ENCODE data around the gene EHMT1.

The EHMT1 gene

DNA sequence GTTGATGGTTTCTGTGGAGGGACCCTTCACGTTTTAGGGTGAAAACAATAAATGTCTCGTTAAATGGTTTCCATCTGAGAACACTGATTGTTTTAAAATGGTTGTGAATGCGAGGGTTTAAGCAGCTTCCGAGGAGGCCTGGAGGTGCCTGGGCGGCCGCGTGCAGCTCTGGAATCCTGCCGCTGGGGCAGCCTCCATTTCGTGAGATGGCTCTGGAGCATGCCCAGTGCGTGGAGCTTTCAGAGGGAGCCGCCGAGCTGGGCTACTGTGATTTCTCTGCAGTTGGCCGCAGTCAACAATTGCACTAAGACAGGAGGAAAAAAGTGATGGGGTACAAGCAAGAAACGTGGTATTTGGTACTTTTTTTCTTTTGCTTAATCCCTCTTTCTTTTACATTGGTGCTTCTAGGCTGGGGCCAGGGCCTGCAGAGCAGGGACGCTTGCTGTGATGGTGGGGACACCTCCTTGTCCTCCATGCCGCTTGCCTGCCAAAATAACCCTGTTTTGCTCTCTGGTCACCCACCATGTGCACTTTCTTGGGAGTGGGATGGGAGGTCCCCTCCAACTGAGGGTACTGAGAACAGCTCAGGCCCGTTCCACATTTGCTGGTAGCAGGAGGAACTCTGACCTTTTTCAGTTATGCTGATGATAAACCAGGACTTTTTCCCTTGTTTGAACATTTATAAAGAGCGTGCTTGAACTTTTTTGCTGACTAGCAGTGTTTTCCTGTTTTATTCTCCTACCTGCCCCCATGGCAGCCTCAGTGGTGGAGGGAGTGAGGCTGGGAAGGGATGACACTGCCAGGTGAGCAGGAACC is 47.1 kb downstream of the EHMT1 start:
- H2BK12ac ChIP-seq (ENCODE audit: low read length in 2 of 2), result no peak overlapping the region
- H2AFZ ChIP-seq (ENCODE audit: low read depth, low read length), result no peak overlapping the region
- H3K4me2 ChIP-seq (ENCODE audit: low read length, poor library complexity, severe bottlenecking), result no peak overlapping the region
- no peak overlapping the region for H3K18ac ChIP-seq (ENCODE audit: low read depth in 1 of 2, low read length in 2 of 2)
- WGBS, result 77% methylated on average over 18 of the region's 18 CpGs
- peaks cover 7 to 18% of the 10 kb centered on the region in 2 experiments for H3K36me3 ChIP-seq (ENCODE audit: control insufficient read depth in 1 of 2, insufficient read depth in 2 of 2, low read depth in 1 of 2, low read length in 2 of 2)
- H3K27me3 ChIP-seq (ENCODE audit: control insufficient read depth in 1 of 2, insufficient read depth in 1 of 2, low read length in 2 of 2), result no peaks in the 10 kb centered on the region
- no peak for DNase-seq
- H3K4ac ChIP-seq (ENCODE audit: low read depth in 1 of 2, low read length in 2 of 2), result no peak overlapping the region
- H3K14ac ChIP-seq (ENCODE audit: low read length in 2 of 2), result peak overlapping the region in 1 of 2 experiments; percentile 69
- H4K91ac ChIP-seq (ENCODE audit: low read length), result no peak overlapping the region
- no peak overlapping the region for H2AK5ac ChIP-seq (ENCODE audit: low read length, severe bottlenecking)
- H3K9ac ChIP-seq (ENCODE audit: low read length), result peak overlapping the region; percentile 24
- no peaks in the 10 kb centered on the region for H3K9me3 ChIP-seq (ENCODE audit: control insufficient read depth, low read length)
- no peak overlapping the region for H2BK5ac ChIP-seq (ENCODE audit: low read depth, low read length, poor library complexity, severe bottlenecking)
- no peak overlapping the region for H3K27ac ChIP-seq (ENCODE audit: low read length, poor library complexity, severe bottlenecking)
- H2BK15ac ChIP-seq (ENCODE audit: low read depth, poor library complexity, severe bottlenecking), result no peak overlapping the region
- peaks cover 14% of the 10 kb centered on the region for H3K4me1 ChIP-seq (ENCODE audit: control insufficient read depth, insufficient read depth, low read depth, low read length)
- peak overlapping the region; percentile 5 for H4K8ac ChIP-seq (ENCODE audit: low read length)
- peaks cover 28% of the 10 kb centered on the region for H3K79me1 ChIP-seq (replicated peaks; ENCODE audit: low read length, poor library complexity, severe bottlenecking)
- no peak overlapping the region for H3K23ac ChIP-seq (ENCODE audit: low read length in 2 of 2)
- no peak overlapping the region for H3K4me3 ChIP-seq (ENCODE audit: insufficient read depth in 1 of 2, low read depth in 1 of 2, low read length in 2 of 2)
- H2BK120ac ChIP-seq (ENCODE audit: low read depth, low read length), result no peak overlapping the region

DNA sequence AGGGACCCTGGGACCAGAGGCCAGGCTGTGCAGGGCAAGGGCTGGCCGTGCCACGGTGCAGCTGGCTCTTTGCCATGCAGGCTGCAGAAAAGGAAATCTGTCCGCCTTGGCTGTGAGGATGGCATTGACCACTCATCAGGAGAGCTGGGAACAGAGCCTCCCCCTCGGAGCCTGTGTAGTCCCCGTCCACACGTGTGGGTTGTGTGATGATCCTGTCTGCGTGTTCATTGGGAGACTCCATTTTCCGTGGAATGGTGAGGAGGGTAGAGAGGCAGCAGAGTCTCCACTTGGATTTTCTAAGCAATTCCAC is 47.7 kb downstream of the EHMT1 start:
- DNase-seq, result no peak
- no peak overlapping the region for H3K27ac ChIP-seq (ENCODE audit: low read length, poor library complexity, severe bottlenecking)
- H2BK12ac ChIP-seq (ENCODE audit: low read length in 2 of 2), result no peak overlapping the region
- no peak overlapping the region for H3K4me3 ChIP-seq (ENCODE audit: insufficient read depth in 1 of 2, low read depth in 1 of 2, low read length in 2 of 2)
- no peak overlapping the region for H2AFZ ChIP-seq (ENCODE audit: low read depth, low read length)
- peaks cover 29% of the 10 kb centered on the region for H3K79me1 ChIP-seq (replicated peaks; ENCODE audit: low read length, poor library complexity, severe bottlenecking)
- H2AK5ac ChIP-seq (ENCODE audit: low read length, severe bottlenecking), result no peak overlapping the region
- no peaks in the 10 kb centered on the region for H3K9me3 ChIP-seq (ENCODE audit: control insufficient read depth, low read length)
- H2BK120ac ChIP-seq (ENCODE audit: low read depth, low read length), result no peak overlapping the region
- H3K4me1 ChIP-seq (ENCODE audit: control insufficient read depth, insufficient read depth, low read depth, low read length), result peaks cover 15% of the 10 kb centered on the region
- WGBS, result 83% methylated on average over 8 of the region's 8 CpGs
- no peaks in the 10 kb centered on the region for H3K27me3 ChIP-seq (ENCODE audit: control insufficient read depth in 1 of 2, insufficient read depth in 1 of 2, low read length in 2 of 2)
- no peak overlapping the region for H2BK15ac ChIP-seq (ENCODE audit: low read depth, poor library complexity, severe bottlenecking)
- peak overlapping the region in 1 of 2 experiments; percentile 69 for H3K14ac ChIP-seq (ENCODE audit: low read length in 2 of 2)
- peaks cover 7 to 18% of the 10 kb centered on the region in 2 experiments for H3K36me3 ChIP-seq (ENCODE audit: control insufficient read depth in 1 of 2, insufficient read depth in 2 of 2, low read depth in 1 of 2, low read length in 2 of 2)
- H3K18ac ChIP-seq (ENCODE audit: low read depth in 1 of 2, low read length in 2 of 2), result no peak overlapping the region
- no peak overlapping the region for H3K9ac ChIP-seq (ENCODE audit: low read length)
- no peak overlapping the region for H3K4ac ChIP-seq (ENCODE audit: low read depth in 1 of 2, low read length in 2 of 2)
- no peak overlapping the region for H3K4me2 ChIP-seq (ENCODE audit: low read length, poor library complexity, severe bottlenecking)
- no peak overlapping the region for H4K91ac ChIP-seq (ENCODE audit: low read length)
- no peak overlapping the region for H4K8ac ChIP-seq (ENCODE audit: low read length)
- H3K23ac ChIP-seq (ENCODE audit: low read length in 2 of 2), result no peak overlapping the region
- no peak overlapping the region for H2BK5ac ChIP-seq (ENCODE audit: low read depth, low read length, poor library complexity, severe bottlenecking)

DNA sequence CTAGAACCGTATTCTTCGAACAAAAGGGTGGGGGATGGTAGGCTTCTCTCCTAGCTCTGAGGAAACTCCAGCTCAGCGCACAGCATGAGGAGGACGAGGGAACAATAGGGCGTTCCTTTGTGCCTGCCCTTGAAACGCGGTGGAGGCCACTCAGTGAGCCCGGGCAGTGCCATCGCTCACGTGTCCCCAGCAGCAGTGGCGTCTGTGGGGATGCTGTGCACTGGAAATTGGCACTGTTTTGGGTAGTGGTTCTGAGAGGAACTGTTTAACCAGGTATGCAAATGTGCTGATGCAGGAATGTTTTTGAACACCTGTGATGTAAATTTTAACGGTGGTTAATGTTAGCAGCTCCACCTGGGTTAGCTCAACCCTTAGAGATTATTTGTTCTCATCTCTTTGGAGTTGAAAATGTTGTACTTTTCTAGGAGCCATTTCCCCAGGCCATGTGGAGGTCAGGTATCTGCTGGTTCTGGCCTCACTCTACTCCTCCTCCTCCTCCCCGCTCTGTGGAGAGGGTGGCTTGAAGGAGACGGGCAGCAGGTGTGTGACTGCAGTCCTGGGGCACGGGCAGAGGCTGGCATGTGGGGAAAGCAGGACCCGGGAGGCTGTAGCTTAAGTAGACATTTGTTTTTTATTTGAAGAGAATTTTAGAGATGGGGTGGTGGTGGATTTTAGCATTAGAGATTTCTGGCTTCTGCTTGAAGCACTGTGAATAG is 48.3 kb downstream of the EHMT1 start:
- H3K18ac ChIP-seq (ENCODE audit: low read depth in 1 of 2, low read length in 2 of 2), result no peak overlapping the region
- no peak overlapping the region for H3K14ac ChIP-seq (ENCODE audit: low read length in 2 of 2)
- H3K79me1 ChIP-seq (replicated peaks; ENCODE audit: low read length, poor library complexity, severe bottlenecking), result peaks cover 32% of the 10 kb centered on the region
- no peak for DNase-seq
- H2AFZ ChIP-seq (ENCODE audit: low read depth, low read length), result no peak overlapping the region
- peaks cover 15% of the 10 kb centered on the region for H3K4me1 ChIP-seq (ENCODE audit: control insufficient read depth, insufficient read depth, low read depth, low read length)
- no peak overlapping the region for H2BK12ac ChIP-seq (ENCODE audit: low read length in 2 of 2)
- WGBS, result 66% methylated on average over 16 of the region's 16 CpGs
- no peak overlapping the region for H3K4me2 ChIP-seq (ENCODE audit: low read length, poor library complexity, severe bottlenecking)
- H4K91ac ChIP-seq (ENCODE audit: low read length), result no peak overlapping the region
- H3K9me3 ChIP-seq (ENCODE audit: control insufficient read depth, low read length), result no peaks in the 10 kb centered on the region
- H3K27me3 ChIP-seq (ENCODE audit: control insufficient read depth in 1 of 2, insufficient read depth in 1 of 2, low read length in 2 of 2), result no peaks in the 10 kb centered on the region
- H3K4ac ChIP-seq (ENCODE audit: low read depth in 1 of 2, low read length in 2 of 2), result no peak overlapping the region
- no peak overlapping the region for H2BK15ac ChIP-seq (ENCODE audit: low read depth, poor library complexity, severe bottlenecking)
- H3K4me3 ChIP-seq (ENCODE audit: insufficient read depth in 1 of 2, low read depth in 1 of 2, low read length in 2 of 2), result no peak overlapping the region
- no peak overlapping the region for H3K27ac ChIP-seq (ENCODE audit: low read length, poor library complexity, severe bottlenecking)
- no peak overlapping the region for H2BK120ac ChIP-seq (ENCODE audit: low read depth, low read length)
- H2BK5ac ChIP-seq (ENCODE audit: low read depth, low read length, poor library complexity, severe bottlenecking), result no peak overlapping the region
- H3K36me3 ChIP-seq (ENCODE audit: control insufficient read depth in 1 of 2, insufficient read depth in 2 of 2, low read depth in 1 of 2, low read length in 2 of 2), result peaks cover 7 to 22% of the 10 kb centered on the region in 2 experiments
- no peak overlapping the region for H3K9ac ChIP-seq (ENCODE audit: low read length)
- H2AK5ac ChIP-seq (ENCODE audit: low read length, severe bottlenecking), result no peak overlapping the region
- H4K8ac ChIP-seq (ENCODE audit: low read length), result no peak overlapping the region
- H3K23ac ChIP-seq (ENCODE audit: low read length in 2 of 2), result no peak overlapping the region

DNA sequence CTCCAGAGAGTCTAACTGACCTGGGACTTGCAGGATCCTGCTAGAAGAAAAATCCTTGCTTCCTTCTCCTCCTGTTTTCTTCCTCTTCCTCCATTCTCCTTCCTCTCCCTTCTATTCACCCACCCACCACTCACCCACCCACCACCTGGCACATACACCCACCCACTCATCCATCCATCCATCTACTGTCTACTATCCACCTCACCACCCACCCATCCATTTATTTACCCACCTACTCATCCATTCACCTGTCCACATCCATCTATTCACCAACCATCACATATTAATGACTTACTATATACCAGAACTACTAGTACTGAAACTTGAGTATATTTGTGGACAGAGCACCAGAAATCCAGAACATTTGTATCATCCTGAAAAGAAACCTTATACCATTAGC is 49.4 kb downstream of the EHMT1 start:
- Histone ChIP-seq H3K4me2 (ENCODE audit: low read length, poor library complexity, severe bottlenecking) (no peak overlapping the region), H3K79me1 (replicated peaks; ENCODE audit: low read length, poor library complexity, severe bottlenecking) (peaks cover 31% of the 10 kb centered on the region), H3K27ac (ENCODE audit: low read length, poor library complexity, severe bottlenecking) (no peak overlapping the region), H3K18ac (ENCODE audit: low read depth in 1 of 2, low read length in 2 of 2) (no peak overlapping the region), H3K9ac (ENCODE audit: low read length) (no peak overlapping the region), H3K4me1 (ENCODE audit: control insufficient read depth, insufficient read depth, low read depth, low read length) (peaks cover 15% of the 10 kb centered on the region), H3K36me3 (ENCODE audit: control insufficient read depth in 1 of 2, insufficient read depth in 2 of 2, low read depth in 1 of 2, low read length in 2 of 2) (peaks cover 7 to 22% of the 10 kb centered on the region in 2 experiments), H3K27me3 (ENCODE audit: control insufficient read depth in 1 of 2, insufficient read depth in 1 of 2, low read length in 2 of 2) (no peaks in the 10 kb centered on the region), H3K14ac (ENCODE audit: low read length in 2 of 2) (no peak overlapping the region), H2AFZ (ENCODE audit: low read depth, low read length) (no peak overlapping the region), H3K4me3 (ENCODE audit: insufficient read depth in 1 of 2, low read depth in 1 of 2, low read length in 2 of 2) (no peak overlapping the region), H3K23ac (ENCODE audit: low read length in 2 of 2) (no peak overlapping the region), H3K4ac (ENCODE audit: low read depth in 1 of 2, low read length in 2 of 2) (no peak overlapping the region), H4K8ac (ENCODE audit: low read length) (no peak overlapping the region), H2BK5ac (ENCODE audit: low read depth, low read length, poor library complexity, severe bottlenecking) (no peak overlapping the region), H2BK120ac (ENCODE audit: low read depth, low read length) (no peak overlapping the region), H2BK12ac (ENCODE audit: low read length in 2 of 2) (no peak overlapping the region), H3K9me3 (ENCODE audit: control insufficient read depth, low read length) (no peaks in the 10 kb centered on the region), H2BK15ac (ENCODE audit: low read depth, poor library complexity, severe bottlenecking) (no peak overlapping the region), H2AK5ac (ENCODE audit: low read length, severe bottlenecking) (no peak overlapping the region), H4K91ac (ENCODE audit: low read length) (no peak overlapping the region)
- no peak for DNase-seq
